NCI-H748 (cell line): ENCODE measurements around the gene C6orf15.
A peak's percentile ranks its signal among the peaks of the same experiment; 100 is the strongest.

ENCODE experiments used
- DNase-seq: peaks from one replicate; lab custom pipeline; 2025; ENCODE audit not compliant: unreplicated experiment; lab: John Stamatoyannopoulos, UW

Gene C6orf15

DNA sequence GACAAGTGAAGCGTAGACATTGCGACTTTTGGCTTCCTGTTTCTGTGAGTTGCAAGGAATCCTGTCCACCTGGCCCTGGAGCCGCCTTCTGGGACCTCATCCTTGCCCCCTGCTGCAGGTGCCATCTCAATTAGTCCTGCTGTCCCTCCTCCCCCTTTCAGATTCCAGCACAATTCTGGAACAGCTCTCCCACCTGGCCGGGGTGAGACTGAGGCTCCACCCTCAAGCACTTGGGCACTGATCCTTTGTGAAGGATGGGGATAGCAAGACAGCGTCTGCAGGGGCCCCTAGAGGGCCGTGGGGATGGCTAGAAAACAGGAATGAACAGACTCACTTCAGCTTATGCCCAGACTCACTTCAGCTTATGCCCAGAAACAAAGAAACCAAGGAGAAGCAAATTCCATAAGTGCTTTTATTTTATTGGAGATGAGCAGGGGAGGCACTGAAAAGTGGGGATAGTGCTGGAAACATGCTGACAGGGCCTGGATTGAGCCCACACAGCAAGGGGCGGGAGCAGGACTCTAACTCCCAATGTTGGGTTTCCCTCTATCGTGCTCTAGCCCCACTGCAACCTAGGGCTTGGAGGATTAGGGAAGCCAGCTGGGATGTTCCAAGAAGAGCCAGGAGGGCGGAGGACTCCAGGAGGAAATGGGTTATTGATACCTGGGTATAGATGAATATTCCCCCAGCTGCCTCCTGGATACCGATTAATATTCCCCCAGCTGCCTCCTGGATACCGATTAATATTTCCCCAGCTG lies 1.4 kb downstream of the C6orf15 start:
- no peak for DNase-seq

DNA sequence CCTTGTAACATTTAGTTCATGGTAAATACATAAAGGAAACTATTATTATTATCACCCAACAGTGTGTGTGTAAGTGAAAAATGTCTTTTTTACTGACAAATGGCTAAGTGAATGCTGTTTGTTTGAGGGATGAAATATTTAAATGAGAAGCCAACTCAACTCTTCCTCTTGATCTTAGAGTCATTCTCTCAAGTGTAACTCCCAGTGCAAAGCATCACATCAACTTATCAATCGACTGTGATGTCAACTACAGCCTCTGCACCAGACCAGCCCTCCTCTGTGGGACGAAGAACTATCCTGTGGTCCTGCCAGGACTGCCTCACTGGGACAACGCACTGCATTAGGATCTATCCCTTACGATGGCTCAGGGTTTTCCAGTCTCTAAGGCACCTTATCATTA lies 5.3 kb downstream of the C6orf15 start:
- DNase-seq: no peak

DNA sequence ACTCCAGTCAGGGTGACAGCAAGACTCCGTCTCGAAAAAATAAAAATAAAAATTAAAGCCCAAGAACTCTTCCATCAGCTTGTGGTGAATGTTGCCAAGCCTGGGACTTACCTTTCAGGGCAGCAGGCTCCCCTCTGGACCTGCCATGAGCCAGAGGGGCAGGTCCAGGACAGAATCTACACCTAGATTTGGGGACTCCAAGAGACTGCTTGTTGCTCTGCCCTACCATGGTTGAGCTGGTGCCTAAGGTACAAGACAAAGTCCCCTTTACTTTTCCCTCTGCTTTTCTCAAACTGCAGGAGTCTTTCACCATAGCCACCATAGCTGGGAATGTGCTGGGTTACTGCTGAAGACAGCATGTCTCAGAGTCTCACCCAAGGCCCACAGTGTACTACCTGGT lies 9.2 kb downstream of the C6orf15 start:
- no peak for DNase-seq

DNA sequence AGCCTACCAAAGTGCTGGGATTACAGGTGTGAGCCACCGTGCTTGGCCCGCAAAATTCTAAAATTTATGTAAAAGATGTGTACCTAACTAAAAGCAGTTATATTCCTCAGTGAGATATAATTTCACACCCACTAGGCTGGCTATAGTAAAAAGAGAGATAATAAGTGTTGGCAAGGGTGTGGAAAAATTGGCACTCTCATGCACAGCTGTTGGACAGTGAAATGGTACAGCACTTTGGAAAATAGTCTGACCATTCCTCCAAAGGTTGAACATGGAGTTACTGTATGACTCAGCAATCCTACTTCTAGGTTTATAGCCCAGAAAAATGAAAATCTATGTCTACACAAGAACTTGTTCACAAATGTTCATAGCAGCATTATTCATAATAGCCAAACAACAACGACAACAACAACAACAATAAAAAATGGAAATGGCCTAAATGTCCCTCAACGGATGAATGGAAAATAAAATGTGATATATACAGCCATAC lies 13.9 kb downstream of the C6orf15 start:
- no peak for DNase-seq

DNA sequence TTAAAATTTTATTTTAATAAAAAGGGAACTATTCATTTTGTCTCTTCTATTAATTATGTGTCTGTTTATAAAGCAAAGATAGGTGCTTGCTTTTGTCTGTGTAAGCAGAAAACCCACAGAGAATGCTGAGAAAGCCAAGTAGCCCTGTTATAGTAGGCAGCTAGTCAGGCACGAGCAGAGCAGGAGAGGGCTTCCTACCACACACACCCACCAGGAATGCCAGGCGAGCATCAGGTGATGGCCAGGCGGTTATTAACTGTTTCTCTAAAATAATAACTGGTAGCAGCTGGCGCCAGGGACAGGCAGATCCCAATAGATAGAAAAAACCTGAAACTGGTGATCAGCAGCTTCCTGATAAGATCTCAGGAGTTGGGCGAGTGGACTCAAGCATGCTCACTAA lies 15.7 kb downstream of the C6orf15 start:
- DNase-seq: no peak

DNA sequence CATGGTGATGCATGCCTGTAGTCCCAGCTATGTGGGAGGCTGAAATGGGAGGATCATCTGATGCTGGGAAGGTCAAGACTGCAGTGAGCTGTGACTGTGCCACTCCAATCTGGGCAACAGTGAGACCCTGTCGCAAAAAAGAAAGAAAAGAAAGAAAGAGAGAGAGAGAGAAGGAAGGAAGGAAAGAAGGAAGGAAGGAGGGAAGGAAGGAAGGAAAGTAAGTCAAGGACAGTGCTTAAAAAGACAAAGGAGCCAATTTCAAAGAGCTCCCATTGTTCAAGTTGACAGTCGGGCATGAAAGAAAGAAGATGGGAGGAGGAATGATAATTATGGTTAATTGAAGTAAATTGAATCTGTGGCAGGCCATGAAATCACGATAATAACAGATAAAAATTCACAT lies 16.2 kb downstream of the C6orf15 start:
- DNase-seq: no peak

DNA sequence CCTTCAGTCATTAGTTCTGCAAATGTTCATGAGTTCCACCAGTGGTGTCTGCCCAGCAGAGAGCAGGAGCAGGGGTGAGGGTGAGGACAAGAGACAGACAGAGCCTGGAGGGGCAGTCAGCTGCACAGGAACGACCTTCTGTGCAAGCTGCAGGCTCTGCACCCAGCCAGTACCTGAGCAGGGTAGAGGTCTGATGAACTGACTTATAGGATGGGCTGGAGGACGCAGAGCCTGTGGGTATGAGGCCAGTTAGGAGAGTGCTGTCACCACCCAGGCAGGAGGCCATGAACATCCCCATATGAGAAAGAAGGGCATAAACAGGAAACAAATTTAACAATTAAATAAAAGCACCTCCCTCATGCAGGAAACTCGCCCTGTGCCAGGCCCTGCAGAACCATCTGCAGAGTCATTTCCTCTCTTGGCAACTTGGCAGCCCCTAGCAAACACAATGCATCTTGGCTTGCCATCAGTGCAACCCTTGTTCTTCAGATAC lies 17.9 kb downstream of the C6orf15 start:
- no peak for DNase-seq

DNA sequence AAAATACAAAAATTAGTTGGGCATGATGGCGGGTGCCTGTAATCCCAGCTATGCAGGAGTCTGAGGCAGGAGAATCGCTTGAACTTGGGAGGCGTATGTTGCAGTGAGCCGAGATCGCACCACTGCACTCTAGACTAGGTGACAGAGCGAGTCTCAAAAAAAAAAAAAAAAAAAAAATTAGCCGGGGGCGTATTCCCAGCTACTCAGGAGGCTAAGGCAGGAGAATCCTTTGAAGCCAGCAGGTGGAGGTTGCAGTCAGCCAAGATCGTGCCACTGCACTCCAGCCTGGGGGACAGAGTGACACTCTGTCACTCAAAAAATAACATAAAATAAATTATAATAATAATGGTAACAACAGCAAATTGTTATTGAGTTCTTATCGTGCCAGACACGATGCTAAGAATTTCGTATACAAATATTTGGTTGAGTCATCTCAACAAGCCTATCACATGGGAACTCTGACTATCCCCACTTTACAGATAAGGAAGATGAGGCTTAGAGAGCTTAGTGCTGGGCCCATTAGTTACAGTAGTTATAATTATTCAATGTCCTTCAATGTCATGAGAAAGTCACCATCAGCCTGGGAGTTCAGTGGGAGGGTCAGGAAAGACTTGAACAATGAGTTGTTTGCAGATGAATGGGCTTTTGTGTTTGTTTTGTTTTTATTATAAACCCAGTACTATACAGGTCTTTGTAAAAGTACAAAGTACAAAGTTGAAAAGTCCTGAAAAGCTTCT lies 19.4 kb downstream of the C6orf15 start:
- no peak for DNase-seq

DNA sequence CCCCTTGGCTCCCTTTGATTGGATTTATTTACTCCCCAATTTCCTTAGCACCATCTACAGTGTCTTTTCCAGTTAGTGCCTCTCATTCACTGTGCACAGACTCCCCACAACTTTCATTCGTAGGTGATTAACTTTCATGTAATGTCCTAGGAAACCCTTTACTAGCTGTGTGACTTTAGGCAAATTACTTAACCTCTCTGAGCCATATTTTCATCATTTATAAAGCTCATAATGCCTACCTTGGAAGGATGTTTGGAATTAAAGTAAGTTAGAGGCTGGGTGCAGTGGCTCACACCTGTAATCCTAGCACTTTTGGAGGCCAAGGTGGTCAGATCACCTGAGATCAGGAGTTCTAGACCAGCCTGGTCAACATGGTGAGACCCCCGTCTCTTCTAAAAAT lies 20.1 kb downstream of the C6orf15 start:
- DNase-seq: no peak

DNA sequence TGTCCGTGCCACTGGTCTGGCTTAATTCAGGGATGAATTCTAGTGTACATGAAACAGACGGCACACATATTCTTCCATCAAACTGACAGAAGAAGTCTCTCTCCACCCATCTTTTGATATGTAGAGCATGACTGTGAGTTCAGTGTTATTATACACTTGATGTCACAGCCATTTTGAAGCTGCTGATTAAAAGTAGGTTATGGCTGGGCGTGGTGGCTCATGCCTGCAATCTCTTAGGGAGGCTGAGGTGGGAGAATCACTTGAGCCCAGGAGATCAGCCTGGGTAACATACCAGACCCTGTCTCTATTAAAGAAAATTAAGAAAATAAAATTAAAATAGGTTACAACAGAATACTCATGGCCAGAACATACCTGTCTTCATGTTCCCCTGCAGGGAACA lies 20.7 kb downstream of the C6orf15 start:
- no peak for DNase-seq

DNA sequence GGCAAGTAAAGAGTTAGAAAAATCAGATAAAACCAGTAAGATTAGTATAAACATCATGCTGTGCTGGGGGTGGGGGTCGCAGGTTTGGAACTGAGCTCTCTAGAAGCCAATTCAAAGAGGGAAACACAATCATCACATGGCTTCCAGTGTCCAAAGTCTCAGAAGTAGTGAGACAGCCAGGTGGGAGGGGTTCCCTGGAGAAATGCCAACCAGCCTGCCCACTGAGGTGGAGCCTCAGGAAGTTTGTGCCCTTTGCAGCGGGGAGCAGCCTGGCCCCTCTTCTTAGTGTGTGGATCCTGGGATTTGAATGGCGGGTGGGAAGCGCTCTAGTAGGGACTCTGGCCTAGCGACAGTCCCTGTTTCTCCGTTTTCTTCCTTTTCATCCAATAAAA lies 21.4 kb downstream of the C6orf15 start:
- no peak for DNase-seq

DNA sequence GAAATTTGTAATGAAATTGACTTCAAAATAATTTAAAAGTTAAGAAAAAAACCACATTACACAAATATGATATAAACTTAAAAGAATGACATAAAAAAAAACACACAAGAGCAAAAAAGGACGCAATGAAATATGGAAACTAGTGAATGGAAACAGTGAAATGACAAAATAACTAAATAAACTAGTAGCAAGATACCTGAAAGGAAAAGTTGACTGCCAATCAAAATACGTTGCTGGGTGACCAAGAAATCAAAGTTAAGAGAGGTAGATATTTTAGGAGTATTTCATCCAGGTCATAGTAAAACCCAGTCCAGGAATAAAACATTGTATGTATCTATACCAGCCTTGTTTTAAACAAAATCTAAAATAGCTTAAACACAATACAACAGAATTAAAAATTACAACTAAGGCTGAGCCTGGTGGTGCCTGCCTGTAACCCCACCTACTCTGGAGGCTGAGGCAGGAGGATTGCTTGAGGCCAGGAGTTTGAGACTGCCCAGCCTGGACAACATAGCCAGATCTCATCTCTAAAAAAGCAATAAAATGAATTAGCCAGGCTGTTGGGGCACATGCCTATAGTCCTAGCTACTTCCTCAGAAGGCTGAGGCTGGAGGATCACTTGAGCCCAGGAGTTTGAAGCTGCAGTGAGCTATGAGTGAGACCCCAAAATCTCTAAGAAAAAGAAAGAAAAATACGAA lies 22.0 kb downstream of the C6orf15 start:
- no peak for DNase-seq

DNA sequence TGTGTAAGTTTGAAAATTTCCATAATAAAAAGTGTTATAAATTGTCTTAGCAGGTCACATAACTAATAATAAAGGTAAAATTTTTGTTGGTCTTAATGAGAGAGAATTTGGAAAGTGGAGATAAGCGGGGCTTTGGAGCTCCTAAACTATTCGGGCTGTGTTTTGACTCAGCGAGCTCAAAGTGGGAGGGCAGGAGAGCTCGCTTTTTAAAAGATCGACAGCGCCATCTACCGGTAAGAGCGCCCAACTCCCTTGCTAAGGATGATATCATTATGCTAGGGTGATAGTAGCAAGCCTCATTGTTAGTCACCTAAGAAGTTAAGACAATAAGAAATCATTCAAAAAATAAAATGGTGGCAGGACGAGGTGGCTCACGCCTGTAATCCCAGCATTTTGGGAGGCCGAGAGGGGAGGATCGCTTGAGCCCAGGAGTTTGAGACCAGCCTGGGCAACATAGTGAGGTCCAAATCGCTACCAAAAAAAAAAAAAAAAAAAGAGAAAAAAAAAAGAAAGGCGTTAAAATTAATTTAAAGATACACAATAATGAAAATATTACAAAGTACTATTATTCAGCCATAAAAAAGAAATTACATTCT lies 24.8 kb downstream of the C6orf15 start:
- peak; percentile 81 for DNase-seq

DNA sequence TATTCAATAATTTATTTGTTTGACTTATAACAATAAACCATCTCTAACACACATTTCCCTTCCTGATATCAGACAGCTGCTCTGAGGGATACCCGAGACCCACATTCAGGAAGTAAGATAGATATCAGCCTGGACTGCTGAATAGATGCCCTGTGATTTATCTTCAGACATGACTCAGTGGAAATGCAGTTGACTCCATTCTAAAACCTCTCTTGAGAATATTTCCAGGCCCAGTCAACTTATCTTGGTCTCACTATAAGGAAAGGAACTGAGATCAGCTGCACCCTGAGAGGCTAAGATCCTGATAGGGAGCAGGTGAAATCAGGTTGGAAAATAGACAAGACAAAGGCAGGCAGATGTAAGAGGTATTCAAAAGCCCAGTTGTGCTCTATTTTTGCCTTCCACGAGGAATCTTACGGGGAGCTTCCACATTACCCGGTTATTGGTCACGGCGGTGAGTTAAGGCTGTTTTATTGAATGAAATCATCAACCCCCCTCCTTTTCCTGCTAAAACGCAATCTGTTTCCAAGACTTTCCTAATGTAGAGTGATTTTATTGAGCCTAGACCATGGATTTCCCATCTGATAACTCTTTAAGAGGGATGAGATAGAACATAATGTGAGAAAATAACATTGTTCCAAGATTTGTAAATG lies 25.5 kb downstream of the C6orf15 start:
- DNase-seq: no peak

DNA sequence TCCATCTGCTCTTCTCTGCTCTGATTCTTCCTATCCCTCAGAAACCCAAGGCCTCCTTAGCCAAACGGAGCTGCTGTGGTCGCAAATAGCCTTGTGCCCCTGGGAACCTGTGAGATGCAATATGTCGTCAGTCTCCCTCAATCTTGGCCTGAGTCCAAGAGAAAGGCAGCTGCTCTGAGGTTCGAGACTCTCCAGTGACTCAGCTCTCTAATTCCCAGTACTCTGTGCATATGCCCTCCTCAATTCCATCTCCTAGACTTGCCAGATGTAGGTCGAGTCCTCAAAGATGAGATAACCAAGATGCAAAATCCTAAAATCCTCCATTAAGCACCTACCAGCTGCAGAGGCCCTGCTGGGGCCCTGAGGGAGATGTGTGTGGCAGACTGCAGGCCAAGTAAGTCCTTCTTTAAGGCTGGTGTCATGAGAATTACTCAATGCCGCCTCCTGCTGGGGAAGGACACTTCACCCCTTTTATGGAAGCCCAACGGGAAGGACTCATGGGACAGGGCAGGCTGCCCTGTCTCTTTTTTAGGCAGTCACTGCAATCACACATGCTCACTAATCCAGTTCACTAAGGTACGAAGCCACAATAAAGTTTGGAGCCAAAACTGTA lies 28.5 kb downstream of the C6orf15 start:
- peak; percentile 37 for DNase-seq

DNA sequence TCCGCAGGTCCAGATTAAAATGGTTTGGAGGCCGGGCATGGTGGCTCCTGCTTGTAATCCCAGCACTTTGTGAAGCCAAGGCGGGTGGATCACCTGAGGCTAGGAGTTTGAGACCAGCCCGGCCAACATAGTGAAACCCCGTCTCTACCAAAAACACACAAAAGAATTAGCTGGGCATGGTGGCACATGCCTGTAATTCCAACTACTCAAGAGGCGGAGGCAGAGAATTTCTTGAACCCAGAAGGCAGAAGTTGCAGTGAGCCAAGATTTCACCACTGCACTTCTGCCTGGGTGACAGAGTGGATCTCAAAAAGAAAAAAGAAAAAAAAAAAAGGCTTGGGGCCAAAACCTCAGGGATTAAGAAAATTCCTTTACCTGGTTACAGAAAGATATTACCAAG lies 30.5 kb downstream of the C6orf15 start:
- no peak for DNase-seq

DNA sequence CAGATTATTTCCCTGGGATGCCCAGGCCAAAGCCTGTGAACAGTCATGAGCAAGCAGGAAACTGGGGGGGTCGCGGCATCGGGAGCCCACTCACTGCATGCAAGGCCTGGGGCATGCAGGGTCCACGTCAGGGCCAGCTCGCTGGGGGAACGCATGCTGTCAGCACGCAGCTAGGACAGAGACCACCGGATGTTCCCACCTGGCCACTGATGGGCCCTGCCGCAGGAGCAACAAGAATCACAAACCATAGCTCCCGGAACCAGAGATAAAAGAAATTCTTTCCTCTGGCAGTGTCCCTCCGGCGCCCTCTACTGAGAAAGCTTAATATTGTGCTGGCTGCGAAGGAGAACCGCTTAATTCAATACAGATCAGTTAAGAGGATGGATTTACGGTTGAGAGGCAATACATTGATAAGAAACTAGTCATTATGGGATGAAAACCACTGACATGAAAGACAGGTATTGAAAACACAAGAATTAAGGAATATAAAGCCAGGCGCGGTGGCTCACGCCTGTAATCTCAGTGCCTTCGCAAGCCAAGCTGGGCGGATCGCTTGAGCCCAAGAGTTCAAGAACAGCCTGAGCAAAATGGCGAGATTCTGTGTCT lies 32.6 kb downstream of the C6orf15 start:
- peak; percentile 79 for DNase-seq

DNA sequence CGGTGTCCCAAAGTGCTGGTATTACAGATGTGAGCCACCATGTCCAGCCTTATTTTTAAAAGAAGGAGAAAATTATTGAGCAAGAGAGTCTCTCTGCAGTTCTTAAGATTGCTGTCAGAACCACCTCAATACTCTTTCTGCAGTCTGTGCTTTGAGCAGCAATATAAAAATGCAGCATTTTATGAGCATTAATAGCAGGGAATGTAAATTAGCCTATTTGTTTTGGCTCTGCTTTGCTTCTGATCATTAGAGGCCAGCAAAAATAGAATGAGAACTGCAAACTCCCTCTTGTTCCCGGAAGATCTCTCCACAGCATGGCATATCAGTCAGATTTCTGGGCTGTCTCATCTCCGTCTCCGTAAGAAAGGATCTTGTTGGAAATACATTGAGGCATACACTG lies 35.8 kb downstream of the C6orf15 start:
- DNase-seq: no peak

DNA sequence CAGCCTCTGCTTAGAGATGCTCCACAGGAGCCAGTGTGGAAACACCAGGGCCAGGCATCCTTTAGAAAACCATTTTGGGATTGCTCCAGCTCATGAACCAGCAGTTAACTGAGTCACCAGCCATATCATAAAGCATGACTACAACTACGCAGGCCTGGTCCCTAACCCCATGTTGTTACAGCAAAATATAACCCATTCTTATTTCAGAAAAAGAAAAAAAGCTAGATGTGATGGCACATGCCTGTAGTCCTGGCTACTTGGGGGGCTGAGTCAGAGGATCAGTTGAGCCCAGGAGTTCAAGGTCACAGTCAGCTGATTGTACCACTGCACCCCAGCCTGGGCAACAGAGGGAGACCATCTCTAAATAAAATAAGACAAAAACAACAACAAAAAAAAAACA lies 36.8 kb downstream of the C6orf15 start:
- DNase-seq: no peak

DNA sequence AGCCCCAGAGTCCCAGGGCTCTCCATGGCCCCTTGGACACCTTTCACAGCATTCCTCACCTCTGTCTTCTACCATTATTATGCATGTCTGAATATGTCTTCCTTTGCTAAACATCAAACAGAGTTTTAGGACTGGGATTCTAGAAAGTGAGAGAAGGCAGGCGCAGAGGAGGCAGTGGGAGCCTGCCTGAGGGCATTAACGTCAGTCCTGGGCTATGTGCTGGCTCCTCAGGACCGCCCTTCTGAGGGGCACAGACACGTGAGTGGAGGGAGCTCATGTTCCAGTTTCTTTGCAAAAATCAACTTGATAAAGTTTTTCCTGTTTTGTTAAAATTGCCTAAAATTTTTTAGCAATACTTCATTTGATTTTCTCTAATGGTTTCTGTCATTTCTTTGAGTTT lies 38.0 kb downstream of the C6orf15 start:
- DNase-seq: no peak
